Activated CD4-positive, alpha-beta T cell treated with anti-CD3 and anti-CD28 coated beads, Interleukin-2, amount 10 ng/mL, durations not matched to agents 24 days and 14 days (primary cell): Measurements from ENCODE around the gene TGFBR2. TPM values are rescaled to one million over a fixed set of nuclear protein-coding genes. Genes with fewer than 3 reads are reported as not detected.
A peak's percentile ranks its signal among the peaks of the same experiment; 100 is the strongest.
"Not testable (repeated sequence)": the region's sequence is repeated elsewhere in the genome, so short reads cannot be mapped to it uniquely, and the experiment has no call there.

ENCODE experiments used
- DNase-seq: peaks from one replicate; pipeline ENCODE4 v3.0.0; 2022
- H3K27ac Mint-ChIP-seq: one replicate; pipeline ENCODE4 v1.8.0; 2022; ENCODE audit warnings: mild to moderate bottlenecking, mixed read lengths
- H3K27me3 Mint-ChIP-seq: one replicate; pipeline ENCODE4 v1.8.0; 2022; ENCODE audit warnings: mixed read lengths
- H3K36me3 Mint-ChIP-seq: one replicate; pipeline ENCODE4 v1.8.0; 2022; ENCODE audit warnings: low read depth, mild to moderate bottlenecking, mixed read lengths
- H3K4me1 Mint-ChIP-seq: one replicate; pipeline ENCODE4 v1.8.0; 2021; ENCODE audit warnings: mixed read lengths
- H3K4me3 Mint-ChIP-seq: one replicate; pipeline ENCODE4 v1.8.0; 2022; ENCODE audit warnings: mild to moderate bottlenecking, moderate library complexity, mixed read lengths
- H3K9me3 Mint-ChIP-seq: one replicate; pipeline ENCODE4 v1.8.0; 2021; ENCODE audit warnings: mixed read lengths
- intact Hi-C: fragments of 100-400 bp; cut with micrococcal nuclease; formaldehyde crosslinking; loops from one replicate; pipeline ENCODE4 v1.15.1; 2023
- total RNA-seq: library from RNA; stranded (reverse); gene quantifications from 2 replicates; pipeline ENCODE4 v1.2.3, GENCODE V29; 2022

Gene TGFBR2
- total RNA-seq, 1 donor from 2014 or later, result 47.6 TPM

GRCh38 chr3:30663533-30664241 lies 57.3 kb downstream of the TGFBR2 start:
- DNase-seq, result no peak
- Mint-ChIP-seq H3K4me1 (peaks cover 74% of the 10 kb centered on the region), H3K9me3 (no peaks in the 10 kb centered on the region), H3K4me3 (peak overlapping the region; percentile 73), H3K27ac (peak overlapping the region; percentile 90), H3K36me3 (peaks cover 46% of the 10 kb centered on the region), H3K27me3 (no peaks in the 10 kb centered on the region)
- intact Hi-C loops, result no loop called here

GRCh38 chr3:30664459-30664858 lies 58.1 kb downstream of the TGFBR2 start:
- DNase-seq, result no peak
- H3K27me3 Mint-ChIP-seq, result no peaks in the 10 kb centered on the region
- intact Hi-C loops, result no loop called here
- H3K36me3 Mint-ChIP-seq, result peaks cover 48% of the 10 kb centered on the region
- H3K4me3 Mint-ChIP-seq, result peak overlapping the region; percentile 73
- peaks cover 72% of the 10 kb centered on the region for H3K4me1 Mint-ChIP-seq
- no peaks in the 10 kb centered on the region for H3K9me3 Mint-ChIP-seq
- peak overlapping the region; percentile 90 for H3K27ac Mint-ChIP-seq

DNA sequence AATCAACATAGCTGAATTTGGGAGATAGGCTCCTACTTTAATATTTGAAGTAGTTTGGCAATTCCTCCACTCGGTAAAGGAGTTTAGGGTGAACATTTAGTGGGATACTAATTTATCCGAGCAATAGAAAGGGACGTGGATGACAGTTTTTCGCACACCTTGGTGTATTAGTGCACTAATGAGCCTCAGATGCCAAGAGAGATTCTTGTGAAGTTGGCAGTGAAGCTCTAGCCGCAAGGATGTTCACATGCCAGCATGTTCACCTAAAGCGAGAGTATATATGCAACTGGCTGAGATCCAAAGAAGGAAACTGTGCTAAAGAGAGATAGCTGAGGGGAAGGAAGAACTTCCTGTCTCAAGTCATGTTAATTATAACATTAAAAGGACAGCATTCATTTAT lies 58.5 kb downstream of the TGFBR2 start:
- DNase-seq, result no peak
- intact Hi-C loops, result no loop called here

GRCh38 chr3:30665539-30665938 lies 59.1 kb downstream of the TGFBR2 start:
- Mint-ChIP-seq H3K9me3 (no peaks in the 10 kb centered on the region), H3K27me3 (no peaks in the 10 kb centered on the region), H3K4me3 (peak overlapping the region; percentile 73), H3K4me1 (peaks cover 81% of the 10 kb centered on the region), H3K36me3 (peaks cover 58% of the 10 kb centered on the region), H3K27ac (peak overlapping the region; percentile 90)
- intact Hi-C loops, result no loop called here
- DNase-seq, result no peak

More for the DNA sequence above, 58.5 kb downstream of the TGFBR2 start:
- H3K27me3 Mint-ChIP-seq, result no peaks in the 10 kb centered on the region
- H3K4me3 Mint-ChIP-seq, result peak overlapping the region; percentile 73
- H3K4me1 Mint-ChIP-seq, result peaks cover 75% of the 10 kb centered on the region
- peak overlapping the region; percentile 90 for H3K27ac Mint-ChIP-seq
- no peaks in the 10 kb centered on the region for H3K9me3 Mint-ChIP-seq
- peaks cover 52% of the 10 kb centered on the region for H3K36me3 Mint-ChIP-seq

DNA sequence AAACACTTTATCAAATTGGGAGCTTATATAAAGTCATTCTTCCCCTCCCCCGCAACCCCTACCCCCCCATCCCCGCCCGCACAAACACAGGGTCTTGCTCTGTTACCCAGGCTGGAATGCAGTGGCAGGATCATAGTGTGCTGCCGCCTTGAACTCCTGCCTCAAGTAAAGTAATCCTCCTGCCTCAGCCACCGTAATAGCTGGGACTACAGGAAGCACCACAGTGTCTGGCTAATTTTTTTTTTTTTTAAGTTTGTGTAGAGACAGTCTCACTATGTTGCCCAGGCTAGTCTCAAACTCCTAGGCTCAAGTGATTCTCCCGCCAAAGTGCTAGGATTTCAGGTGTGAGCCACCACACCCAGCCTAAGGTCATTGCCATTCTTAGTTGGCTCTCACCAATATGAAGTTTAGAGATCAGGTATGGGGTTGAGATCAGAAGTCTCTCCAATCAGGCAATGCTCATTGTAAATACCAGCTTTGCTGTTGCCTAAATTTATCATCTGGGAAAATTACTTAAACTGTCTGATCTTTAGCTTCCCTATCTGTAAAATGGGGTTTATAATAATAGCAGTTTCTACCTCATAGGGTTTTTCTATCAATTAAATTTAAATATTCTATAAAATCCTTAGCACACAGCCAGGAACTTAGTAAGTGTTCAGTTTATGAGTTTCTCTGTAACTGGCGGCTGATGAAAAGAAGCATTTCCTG lies 60.3 kb downstream of the TGFBR2 start:
- peaks cover 81% of the 10 kb centered on the region for H3K4me1 Mint-ChIP-seq
- no peak for DNase-seq
- intact Hi-C loops, result loop anchor here (1.0 to 2.0 kb wide), 3 partner anchors 8 to 14 kb away; no protein-coding TSS in a partner anchor
- H3K9me3 Mint-ChIP-seq, result no peaks in the 10 kb centered on the region
- H3K27ac Mint-ChIP-seq, result peak overlapping the region; percentile 91
- H3K27me3 Mint-ChIP-seq, result no peaks in the 10 kb centered on the region
- H3K4me3 Mint-ChIP-seq, result peak overlapping the region; percentile 65
- H3K36me3 Mint-ChIP-seq, result peaks cover 60% of the 10 kb centered on the region

DNA sequence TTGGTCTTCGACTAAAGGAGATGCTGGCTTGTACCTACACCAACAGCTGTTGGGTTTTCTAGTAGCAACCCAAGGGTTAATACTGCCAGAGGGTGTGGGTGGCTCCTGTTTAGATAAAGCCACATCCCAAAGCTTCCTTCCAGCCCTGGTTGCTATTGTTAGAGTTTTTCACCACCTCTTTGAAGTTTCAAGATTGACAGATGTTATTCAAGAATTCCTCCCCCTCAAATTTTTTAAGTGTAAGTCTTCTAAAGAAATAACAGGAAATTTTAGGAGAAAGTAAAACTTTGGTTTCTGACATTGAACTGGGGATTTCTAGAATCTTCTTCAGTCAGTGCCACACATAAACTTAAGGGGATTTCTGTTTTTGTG lies 60.9 kb downstream of the TGFBR2 start:
- H3K36me3 Mint-ChIP-seq, result peaks cover 60% of the 10 kb centered on the region
- intact Hi-C loops, result loop anchor here (1.0 to 2.0 kb wide), 3 partner anchors 9 to 14 kb away; no protein-coding TSS in a partner anchor

DNA sequence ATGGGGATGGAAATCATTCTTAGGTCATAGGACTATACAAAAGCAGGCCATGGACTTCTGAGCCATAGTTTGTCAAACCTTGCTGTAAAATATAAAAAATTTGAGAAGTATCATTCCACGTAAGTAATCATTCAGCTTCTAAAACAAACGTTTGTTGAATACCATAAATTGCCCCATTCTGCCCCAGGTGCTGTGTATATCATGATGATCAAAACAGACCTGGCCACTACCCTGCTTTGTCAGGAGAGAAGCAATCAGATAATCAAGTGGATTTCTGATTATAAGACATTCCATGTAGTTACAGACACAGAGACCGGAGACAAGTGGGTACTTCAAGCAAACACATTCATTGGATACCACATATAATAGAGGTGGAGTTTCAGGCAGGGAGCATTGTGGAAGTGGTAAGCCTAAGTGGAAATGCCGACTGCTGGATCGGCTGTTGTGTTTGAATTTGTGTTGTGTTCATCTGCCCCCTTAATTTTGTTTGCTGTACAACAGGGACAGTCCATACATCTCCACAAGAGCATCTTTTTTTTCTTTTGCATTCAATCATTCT lies 61.7 kb downstream of the TGFBR2 start:
- Mint-ChIP-seq H3K9me3 (no peaks in the 10 kb centered on the region), H3K36me3 (peaks cover 66% of the 10 kb centered on the region), H3K27me3 (no peaks in the 10 kb centered on the region), H3K4me1 (peaks cover 82% of the 10 kb centered on the region), H3K27ac (peak overlapping the region; percentile 74), H3K4me3 (peak overlapping the region; percentile 51)
- intact Hi-C loops, result no loop called here
- no peak for DNase-seq

More for the DNA sequence above, 60.9 kb downstream of the TGFBR2 start:
- H3K27me3 Mint-ChIP-seq, result no peaks in the 10 kb centered on the region
- H3K4me1 Mint-ChIP-seq, result peaks cover 81% of the 10 kb centered on the region
- peak overlapping the region; percentile 25 for H3K4me3 Mint-ChIP-seq
- no peaks in the 10 kb centered on the region for H3K9me3 Mint-ChIP-seq
- DNase-seq, result peak; percentile 87
- peak overlapping the region; percentile 79 for H3K27ac Mint-ChIP-seq

DNA sequence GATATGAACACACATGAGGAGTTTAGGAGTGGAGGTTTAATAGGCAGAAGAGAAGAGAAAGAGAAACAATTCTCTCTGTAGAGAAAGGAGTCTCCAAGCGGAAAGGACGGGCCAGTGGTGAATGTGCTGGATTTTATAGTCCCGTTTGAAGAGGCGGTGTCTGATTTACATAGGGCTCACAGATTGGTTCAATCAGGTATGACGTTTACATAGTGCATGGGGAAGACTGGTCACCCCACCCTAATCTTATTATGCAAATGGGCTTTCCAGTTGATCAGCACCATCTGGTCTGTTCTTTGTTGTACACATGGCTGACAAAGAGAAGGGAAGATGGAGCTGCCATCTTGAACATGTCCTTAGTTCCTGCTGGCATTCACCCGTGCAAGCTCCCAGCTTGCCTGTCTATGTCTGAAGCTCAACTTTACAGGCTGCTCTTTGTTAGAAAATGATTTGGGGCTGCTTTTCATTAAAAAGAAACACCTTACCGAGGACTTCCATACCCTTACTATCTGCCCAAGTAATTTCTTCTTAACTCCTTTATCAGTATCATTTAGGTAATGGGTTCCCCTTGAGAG lies 63.0 kb downstream of the TGFBR2 start:
- intact Hi-C loops, H3K9me3 Mint-ChIP-seq, H3K4me3 Mint-ChIP-seq, H3K27me3 Mint-ChIP-seq, DNase-seq: not testable (repeated sequence)
- Mint-ChIP-seq H3K4me1 (peaks cover 80% of the 10 kb centered on the region), H3K27ac (peak overlapping the region; percentile 50), H3K36me3 (peaks cover 72% of the 10 kb centered on the region)

- Mint-ChIP-seq H3K9me3 (no peaks in the 10 kb centered on the region), H3K4me3 (peak overlapping the region; percentile 42), H3K36me3 (peaks cover 76% of the 10 kb centered on the region), H3K4me1 (peaks cover 78% of the 10 kb centered on the region), H3K27me3 (no peaks in the 10 kb centered on the region), H3K27ac (peak overlapping the region; percentile 50)
- no peak for DNase-seq
- intact Hi-C loops, result loop anchor here (5.0 kb wide), 1 partner anchor 323 kb away; no protein-coding TSS in a partner anchor
Observed at GRCh38 chr3:30670292-30670691, 63.9 kb downstream of the TGFBR2 start.

GRCh38 chr3:30671527-30672286 lies 65.3 kb downstream of the TGFBR2 start:
- no peak for DNase-seq
- Mint-ChIP-seq H3K9me3 (no peaks in the 10 kb centered on the region), H3K36me3 (peaks cover 86% of the 10 kb centered on the region), H3K27ac (peak overlapping the region; percentile 58), H3K27me3 (no peaks in the 10 kb centered on the region), H3K4me1 (peaks cover 79% of the 10 kb centered on the region), H3K4me3 (peak overlapping the region; percentile 64)
- intact Hi-C loops, result loop anchor here (5.0 kb wide), 1 partner anchor 324 kb away; no protein-coding TSS in a partner anchor

- H3K9me3 Mint-ChIP-seq, result peaks cover under 1% of the 10 kb centered on the region
- peak overlapping the region; percentile 58 for H3K27ac Mint-ChIP-seq
- peaks cover 81% of the 10 kb centered on the region for H3K4me1 Mint-ChIP-seq
- intact Hi-C loops, result loop anchor here (5.0 kb wide), 1 partner anchor 325 kb away; no protein-coding TSS in a partner anchor
- H3K36me3 Mint-ChIP-seq, result peaks cover 91% of the 10 kb centered on the region
- no peak for DNase-seq
- H3K4me3 Mint-ChIP-seq, result peak overlapping the region; percentile 64
- no peaks in the 10 kb centered on the region for H3K27me3 Mint-ChIP-seq
Observed at GRCh38 chr3:30672287-30672735, 65.9 kb downstream of the TGFBR2 start.

- no peaks in the 10 kb centered on the region for H3K27me3 Mint-ChIP-seq
- H3K36me3 Mint-ChIP-seq, result peaks cover 97% of the 10 kb centered on the region
- no peak for DNase-seq
- H3K4me3 Mint-ChIP-seq, result peak overlapping the region; percentile 64
- H3K9me3 Mint-ChIP-seq, result peaks cover 3% of the 10 kb centered on the region
- intact Hi-C loops, result loop anchor here (5.0 kb wide), 1 partner anchor 326 kb away; no protein-coding TSS in a partner anchor
- peak overlapping the region; percentile 58 for H3K27ac Mint-ChIP-seq
- H3K4me1 Mint-ChIP-seq, result peaks cover 83% of the 10 kb centered on the region
Observed at GRCh38 chr3:30672959-30673358, 66.6 kb downstream of the TGFBR2 start.
